ENCODE data around the gene BRPF1. TPM values are rescaled to one million over a fixed set of nuclear protein-coding genes. Genes with fewer than 3 reads are reported as not detected.

Gene BRPF1
- total RNA-seq, 4 donors from 2014 or later: 10.8 to 36.0 (median 16.7) TPM

- H3K4me1 ChIP-seq: no peaks in the 10 kb centered on the region
- TF ChIP-seq POLR2A (IDR thresholded peaks at IDR 0.05): no peak
- no peak for TF ChIP-seq CTCF (IDR thresholded peaks at IDR 0.05)
- H3K27ac ChIP-seq: no peak overlapping the region
- no peaks in the 10 kb centered on the region for H3K36me3 ChIP-seq
- intact Hi-C loops (cut with DNase I; ENCODE audit: low total_unique reads): no loop called here
- no peaks in the 10 kb centered on the region for H3K9me3 ChIP-seq
- no peak overlapping the region for H3K4me3 ChIP-seq
- H3K27me3 ChIP-seq: no peaks in the 10 kb centered on the region
- no peak for DNase-seq
These were observed 34.9 kb upstream of the BRPF1 start for GRCh38 chr3:9696480-9697220.

- H3K4me1 ChIP-seq: no peaks in the 10 kb centered on the region
- H3K9me3 ChIP-seq: no peaks in the 10 kb centered on the region
- H3K27ac ChIP-seq: no peak overlapping the region
- no peaks in the 10 kb centered on the region for H3K27me3 ChIP-seq
- no peak for TF ChIP-seq POLR2A (IDR thresholded peaks at IDR 0.05)
- no peak for TF ChIP-seq CTCF (IDR thresholded peaks at IDR 0.05)
- intact Hi-C loops (cut with DNase I; ENCODE audit: low total_unique reads): no loop called here
- no peak for DNase-seq
- no peaks in the 10 kb centered on the region for H3K36me3 ChIP-seq
- H3K4me3 ChIP-seq: no peak overlapping the region
These were observed 33.6 kb upstream of the BRPF1 start for GRCh38 chr3:9697892-9698291.

- TF ChIP-seq CTCF (IDR thresholded peaks at IDR 0.05) (no peak), POLR2A (IDR thresholded peaks at IDR 0.05) (no peak)
- no peaks in the 10 kb centered on the region for H3K36me3 ChIP-seq
- intact Hi-C loops (cut with DNase I; ENCODE audit: low total_unique reads): no loop called here
- no peak overlapping the region for H3K27ac ChIP-seq
- no peaks in the 10 kb centered on the region for H3K9me3 ChIP-seq
- no peaks in the 10 kb centered on the region for H3K27me3 ChIP-seq
- H3K4me1 ChIP-seq: no peaks in the 10 kb centered on the region
- DNase-seq: no peak
- no peak overlapping the region for H3K4me3 ChIP-seq
These were observed 33.2 kb upstream of the BRPF1 start for GRCh38 chr3:9698293-9698692.

- Histone ChIP-seq H3K4me1 (peaks cover 0 to 8% of the 10 kb centered on the region in 2 donors), H3K4me3 (no peak overlapping the region), H3K9me3 (no peaks in the 10 kb centered on the region), H3K27me3 (peaks cover 0 to 5% of the 10 kb centered on the region in 2 donors), H3K27ac (no peak overlapping the region), H3K36me3 (no peaks in the 10 kb centered on the region)
- intact Hi-C loops (cut with DNase I; ENCODE audit: low total_unique reads): no loop called here
- no peak for DNase-seq
- TF ChIP-seq POLR2A (IDR thresholded peaks at IDR 0.05): no peak
- no peak for TF ChIP-seq CTCF (IDR thresholded peaks at IDR 0.05)
These were observed 31.0 kb upstream of the BRPF1 start for GRCh38 chr3:9700536-9700935.

- TF ChIP-seq POLR2A (IDR thresholded peaks at IDR 0.05) (no peak), CTCF (IDR thresholded peaks at IDR 0.05) (no peak)
- Histone ChIP-seq H3K4me3 (no peak overlapping the region), H3K36me3 (no peaks in the 10 kb centered on the region), H3K27ac (no peak overlapping the region), H3K27me3 (peaks cover 0 to 5% of the 10 kb centered on the region in 2 donors), H3K9me3 (no peaks in the 10 kb centered on the region), H3K4me1 (peaks cover 0 to 8% of the 10 kb centered on the region in 2 donors)
- no peak for DNase-seq
- intact Hi-C loops (cut with DNase I; ENCODE audit: low total_unique reads): no loop called here
These were observed 30.5 kb upstream of the BRPF1 start for GRCh38 chr3:9701006-9701405.

Measured in uterus (tissue), 4 donors.